HL-60 (cell line): Measurements from ENCODE around the gene CNDP1.

ENCODE experiments used
- CTCF ChIP-seq: IDR thresholded peaks from one replicate; pipeline ENCODE4 v1.5.1; 2011; ENCODE audit warnings: low read length, control low read depth, inconsistent platforms; ENCODE audit not compliant: insufficient read depth
- POLR2AphosphoS5 ChIP-seq: IDR thresholded peaks from 2 replicates; pipeline ENCODE4 v1.6.1; 2012; ENCODE audit warnings: low read depth
- REST ChIP-seq: IDR thresholded peaks from 2 replicates; pipeline ENCODE4 v1.6.1; 2012; ENCODE audit warnings: low read depth; ENCODE audit not compliant: insufficient replicate concordance

- TF ChIP-seq CTCF (no peak), POLR2AphosphoS5 (no peak), REST (no peak)
These were observed 1.7 kb upstream of the CNDP1 start for GRCh38 chr18:74532511-74533025.
